Mucosa of rectum (tissue), 2 donors: ENCODE results near the gene BAHCC1.

Experiments used
- H3K27ac ChIP-seq, 2 donors: one replicate each; pipeline ENCODE4 v1.7.0; 2013; ENCODE audit warnings: inconsistent platforms in 2 of 2, low read depth in 2 of 2, low read length in 2 of 2
- H3K27me3 ChIP-seq, 2 donors: one replicate each; pipeline ENCODE4 v1.7.0; 2013; ENCODE audit warnings: low read length in 2 of 2; ENCODE audit not compliant: control insufficient read depth in 2 of 2, insufficient read depth in 2 of 2
- H3K36me3 ChIP-seq, 2 donors: one replicate each; pipeline ENCODE4 v1.7.0; 2013; ENCODE audit warnings: low read length in 2 of 2; ENCODE audit not compliant: control insufficient read depth in 2 of 2, insufficient read depth in 2 of 2
- H3K4me1 ChIP-seq, 2 donors: one replicate each; pipeline ENCODE4 v1.7.0; 2013; ENCODE audit warnings: low read length in 2 of 2, mild to moderate bottlenecking in 1 of 2; ENCODE audit not compliant: control insufficient read depth in 2 of 2, insufficient read depth in 2 of 2
- H3K4me3 ChIP-seq, 2 donors: one replicate each; pipeline ENCODE4 v1.7.0; 2013; ENCODE audit warnings: low read length in 2 of 2
- H3K9ac ChIP-seq, 2 donors: one replicate each; pipeline ENCODE4 v1.7.0; 2013; ENCODE audit warnings: low read length in 2 of 2, low read depth in 1 of 2, mild to moderate bottlenecking in 1 of 2
- H3K9me3 ChIP-seq, 2 donors: one replicate each; pipeline ENCODE4 v1.7.0; 2013; ENCODE audit warnings: low read length in 2 of 2; ENCODE audit not compliant: control insufficient read depth in 2 of 2
- donor health status: healthy.
- donor health status: Normal muscosa, but diverticular disease.

Gene BAHCC1

GRCh38 chr17:81391936-81392908 lies 3.0 kb upstream of the BAHCC1 start:
- no peaks in the 10 kb centered on the region for H3K36me3 ChIP-seq
- peak overlapping the region; percentile 69 to 75 for H3K4me3 ChIP-seq
- H3K9me3 ChIP-seq, result no peaks in the 10 kb centered on the region
- H3K27me3 ChIP-seq, result peaks cover 0 to 4% of the 10 kb centered on the region in 2 donors
- H3K4me1 ChIP-seq, result peaks cover 38 to 43% of the 10 kb centered on the region in 2 donors
- H3K27ac ChIP-seq, result peak overlapping the region; percentile 82 to 84
- H3K9ac ChIP-seq, result peak overlapping the region; percentile 58 to 90

- H3K9me3 ChIP-seq, result no peaks in the 10 kb centered on the region
- H3K27ac ChIP-seq, result peak overlapping the region; percentile 82 to 84
- H3K4me3 ChIP-seq, result peak overlapping the region; percentile 69 to 75
- no peaks in the 10 kb centered on the region for H3K36me3 ChIP-seq
- H3K4me1 ChIP-seq, result peaks cover 34 to 37% of the 10 kb centered on the region in 2 donors
- peaks cover 0 to 4% of the 10 kb centered on the region in 2 donors for H3K27me3 ChIP-seq
- H3K9ac ChIP-seq, result peak overlapping the region; percentile 65 to 90
Observed at GRCh38 chr17:81392909-81393654, 2.2 kb upstream of the BAHCC1 start.

- Histone ChIP-seq H3K9ac (peak overlapping the region; percentile 47 to 90), H3K4me1 (peaks cover 28 to 29% of the 10 kb centered on the region in 2 donors), H3K36me3 (no peaks in the 10 kb centered on the region), H3K27me3 (peaks cover 0 to 4% of the 10 kb centered on the region in 2 donors), H3K9me3 (no peaks in the 10 kb centered on the region), H3K4me3 (peak overlapping the region; percentile 69 to 75), H3K27ac (peak overlapping the region; percentile 82 to 84)
Observed at GRCh38 chr17:81393684-81394376, 1.4 kb upstream of the BAHCC1 start.

- Histone ChIP-seq H3K9ac (peak overlapping the region in 1 of 2 donors; percentile 37), H3K27ac (peak overlapping the region; percentile 34 to 54), H3K9me3 (no peaks in the 10 kb centered on the region), H3K4me3 (peak overlapping the region; percentile 54 to 69), H3K27me3 (peaks cover 0 to 4% of the 10 kb centered on the region in 2 donors), H3K4me1 (peaks cover 26% of the 10 kb centered on the region in 2 donors), H3K36me3 (no peaks in the 10 kb centered on the region)
Observed at GRCh38 chr17:81394377-81394920, 808 bp upstream of the BAHCC1 start.

- Histone ChIP-seq H3K27ac (peak overlapping the region; percentile 87 to 91), H3K4me1 (peaks cover 31 to 34% of the 10 kb centered on the region in 2 donors), H3K9ac (peak overlapping the region; percentile 65 to 97), H3K27me3 (peaks cover 0 to 4% of the 10 kb centered on the region in 2 donors), H3K36me3 (no peaks in the 10 kb centered on the region), H3K9me3 (no peaks in the 10 kb centered on the region), H3K4me3 (peak overlapping the region; percentile 77 to 78)
Observed at GRCh38 chr17:81395600-81396277, 482 bp downstream of the BAHCC1 start.

GRCh38 chr17:81396278-81396721 lies 1.0 kb downstream of the BAHCC1 start:
- H3K9ac ChIP-seq, result peak overlapping the region; percentile 86 to 97
- H3K27me3 ChIP-seq, result peaks cover 0 to 4% of the 10 kb centered on the region in 2 donors
- peak overlapping the region; percentile 77 to 78 for H3K4me3 ChIP-seq
- no peaks in the 10 kb centered on the region for H3K9me3 ChIP-seq
- peak overlapping the region; percentile 87 to 91 for H3K27ac ChIP-seq
- H3K4me1 ChIP-seq, result peaks cover 31 to 39% of the 10 kb centered on the region in 2 donors
- H3K36me3 ChIP-seq, result no peaks in the 10 kb centered on the region

GRCh38 chr17:81396722-81397313 lies 1.6 kb downstream of the BAHCC1 start:
- Histone ChIP-seq H3K27ac (peak overlapping the region; percentile 87 to 91), H3K4me1 (peaks cover 31 to 39% of the 10 kb centered on the region in 2 donors), H3K9ac (peak overlapping the region; percentile 86 to 97), H3K27me3 (peaks cover 0 to 4% of the 10 kb centered on the region in 2 donors), H3K9me3 (no peaks in the 10 kb centered on the region), H3K36me3 (no peaks in the 10 kb centered on the region), H3K4me3 (peak overlapping the region; percentile 77 to 78)

- no peaks in the 10 kb centered on the region for H3K9me3 ChIP-seq
- H3K27ac ChIP-seq, result peak overlapping the region; percentile 87 to 91
- H3K9ac ChIP-seq, result peak overlapping the region; percentile 86 to 97
- H3K4me3 ChIP-seq, result peak overlapping the region; percentile 77 to 78
- H3K36me3 ChIP-seq, result no peaks in the 10 kb centered on the region
- peaks cover 0 to 4% of the 10 kb centered on the region in 2 donors for H3K27me3 ChIP-seq
- peaks cover 25 to 36% of the 10 kb centered on the region in 2 donors for H3K4me1 ChIP-seq
Observed at GRCh38 chr17:81397314-81398175, 2.3 kb downstream of the BAHCC1 start.
